HEK293 (cell line): ENCODE data around the gene BAZ2B.

Source experiments
- GLIS2 ChIP-seq: fragments of 450-650 bp; formaldehyde crosslinking; IDR thresholded peaks from 2 replicates; pipeline ENCODE4 v1.5.1; 2016; ENCODE audit warnings: missing biosample characterization, missing genetic modification characterization
- HOXC10 ChIP-seq: sonication (generic); formaldehyde crosslinking; IDR thresholded peaks from 2 replicates; pipeline ENCODE4 v1.8.1; 2023; ENCODE audit warnings: mild to moderate bottlenecking, missing genetic modification reagents
- OSR2 ChIP-seq: fragments of 450-650 bp; formaldehyde crosslinking; IDR thresholded peaks from 2 replicates; pipeline ENCODE4 v1.5.1; 2016; ENCODE audit warnings: missing biosample characterization, missing genetic modification characterization
- PATZ1 ChIP-seq: fragments of 450-650 bp; formaldehyde crosslinking; IDR thresholded peaks from 2 replicates; pipeline ENCODE4 v1.5.1; 2016; ENCODE audit warnings: missing biosample characterization, missing genetic modification characterization
- PRDM6 ChIP-seq: fragments of 450-650 bp; formaldehyde crosslinking; IDR thresholded peaks from 2 replicates; pipeline ENCODE4 v1.5.1; 2017; ENCODE audit warnings: missing biosample characterization, missing genetic modification characterization
- TCF7L2 ChIP-seq: IDR thresholded peaks from 2 replicates; pipeline ENCODE4 v1.6.1; 2011; ENCODE audit warnings: low read depth, mild to moderate bottlenecking, inconsistent platforms, low read length, moderate library complexity, borderline replicate concordance
- ZBTB10 ChIP-seq: fragments of 450-650 bp; formaldehyde crosslinking; IDR thresholded peaks from 2 replicates; pipeline ENCODE4 v1.5.1; 2016; ENCODE audit warnings: missing biosample characterization, missing genetic modification characterization
- ZBTB44 ChIP-seq: fragments of 450-650 bp; IDR thresholded peaks from 2 replicates; pipeline ENCODE4 v1.5.1; 2018; ENCODE audit warnings: missing biosample characterization, mild to moderate bottlenecking, missing genetic modification characterization
- ZBTB8A ChIP-seq: fragments of 450-650 bp; formaldehyde crosslinking; IDR thresholded peaks from 2 replicates; pipeline ENCODE4 v1.5.1; 2016; ENCODE audit warnings: missing biosample characterization, missing genetic modification characterization
- ZFP3 ChIP-seq: fragments of 450-650 bp; formaldehyde crosslinking; IDR thresholded peaks from 2 replicates; pipeline ENCODE4 v1.5.1; 2016; ENCODE audit warnings: low read depth, missing biosample characterization, missing genetic modification characterization
- ZIC2 ChIP-seq: fragments of 450-650 bp; formaldehyde crosslinking; IDR thresholded peaks from 2 replicates; pipeline ENCODE4 v1.5.1; 2016; ENCODE audit warnings: missing biosample characterization, missing genetic modification characterization
- ZNF10 ChIP-seq: fragments of 450-650 bp; formaldehyde crosslinking; IDR thresholded peaks from 2 replicates; pipeline ENCODE4 v1.5.1; 2017; ENCODE audit warnings: missing biosample characterization, missing genetic modification characterization
- ZNF133 ChIP-seq: fragments of 450-650 bp; formaldehyde crosslinking; IDR thresholded peaks from 2 replicates; pipeline ENCODE4 v1.5.1; 2016; ENCODE audit warnings: missing biosample characterization, missing genetic modification characterization
- ZNF148 ChIP-seq: fragments of 450-650 bp; formaldehyde crosslinking; IDR thresholded peaks from 2 replicates; pipeline ENCODE4 v1.5.0; 2017; ENCODE audit warnings: missing biosample characterization, missing genetic modification characterization, borderline replicate concordance
- ZNF184 ChIP-seq: fragments of 450-650 bp; IDR thresholded peaks from 2 replicates; pipeline ENCODE4 v1.5.1; 2018; ENCODE audit warnings: missing biosample characterization, mild to moderate bottlenecking, missing genetic modification characterization
- ZNF280C ChIP-seq: fragments of 450-650 bp; formaldehyde crosslinking; IDR thresholded peaks from 2 replicates; pipeline ENCODE4 v1.5.1; 2016; ENCODE audit warnings: missing biosample characterization, missing genetic modification characterization
- ZNF302 ChIP-seq: fragments of 450-650 bp; formaldehyde crosslinking; IDR thresholded peaks from 2 replicates; pipeline ENCODE4 v1.5.1; 2016; ENCODE audit warnings: missing biosample characterization, missing genetic modification characterization, low read depth
- ZNF398 ChIP-seq: fragments of 450-650 bp; formaldehyde crosslinking; IDR thresholded peaks from 2 replicates; pipeline ENCODE4 v1.5.1; 2017; ENCODE audit warnings: missing biosample characterization, missing genetic modification characterization
- ZNF404 ChIP-seq: fragments of 450-650 bp; formaldehyde crosslinking; IDR thresholded peaks from 2 replicates; pipeline ENCODE4 v1.5.1; 2017; ENCODE audit warnings: missing biosample characterization, missing genetic modification characterization
- ZNF600 ChIP-seq: fragments of 450-650 bp; formaldehyde crosslinking; IDR thresholded peaks from 2 replicates; pipeline ENCODE4 v1.5.1; 2016; ENCODE audit warnings: missing biosample characterization, missing genetic modification characterization
- ZNF670 ChIP-seq: fragments of 450-650 bp; formaldehyde crosslinking; IDR thresholded peaks from 2 replicates; pipeline ENCODE4 v1.5.1; 2016; ENCODE audit warnings: missing biosample characterization, missing genetic modification characterization, low read depth
- ZNF76 ChIP-seq: fragments of 450-650 bp; formaldehyde crosslinking; IDR thresholded peaks from 2 replicates; pipeline ENCODE4; 2016; ENCODE audit warnings: low read depth, missing biosample characterization, missing genetic modification characterization, borderline replicate concordance
- ZNF791 ChIP-seq: fragments of 450-650 bp; formaldehyde crosslinking; IDR thresholded peaks from 2 replicates; pipeline ENCODE4 v1.5.1; 2016; ENCODE audit warnings: missing biosample characterization, missing genetic modification characterization
- ZXDB ChIP-seq: fragments of 450-650 bp; formaldehyde crosslinking; IDR thresholded peaks from 2 replicates; pipeline ENCODE4 v1.5.1; 2016; ENCODE audit warnings: missing biosample characterization, missing genetic modification characterization

The BAZ2B gene

GRCh38 chr2:159285929-159286708 lies 330.2 kb downstream of the BAZ2B start, which contains the start of gene WDSUB1 (continued):
- no peak for TF ChIP-seq ZBTB44 (tag by site-specific recombination)
- peak; percentile 59 for TF ChIP-seq ZXDB (tag by site-specific recombination)
- TF ChIP-seq ZNF10 (tag by site-specific recombination), result no peak
- TF ChIP-seq GLIS2 (tag by site-specific recombination), result peak; percentile 87
- TF ChIP-seq ZNF184 (tag by site-specific recombination), result no peak
- no peak for TF ChIP-seq ZNF404 (tag by site-specific recombination)
- TF ChIP-seq ZFP3, result no peak
- TF ChIP-seq ZNF148, result no peak
- no peak for TF ChIP-seq ZNF670 (tag by site-specific recombination)
- TF ChIP-seq ZNF76 (tag by site-specific recombination), result peak; percentile 42; the same call in 1 of the 2 replicates
- TF ChIP-seq OSR2, result no peak
- TF ChIP-seq ZNF398 (tag by site-specific recombination), result 0 out of 2 replicates have a peak, but pooled peaks have one; percentile 14
- peak; percentile 20; the same call in 1 of the 2 replicates for TF ChIP-seq ZIC2 (tag by site-specific recombination)
- TF ChIP-seq ZNF133, result no peak
- TF ChIP-seq PATZ1 (tag by site-specific recombination), result peak; percentile 79
- no peak for TF ChIP-seq HOXC10 (CRISPR knock-in tag)
- no peak for TF ChIP-seq TCF7L2
- TF ChIP-seq ZBTB10 (tag by site-specific recombination), result no peak
- peak; percentile 67 for TF ChIP-seq ZBTB8A (tag by site-specific recombination)
- no peak for TF ChIP-seq ZNF302 (tag by site-specific recombination)
- TF ChIP-seq ZNF791 (tag by site-specific recombination), result no peak
- TF ChIP-seq ZNF280C (tag by site-specific recombination), result no peak
- TF ChIP-seq PRDM6, result no peak
- no peak for TF ChIP-seq ZNF600 (tag by site-specific recombination)
